CD4-positive, alpha-beta T cell treated with Interleukin-12 subunit alpha and Interleukin-12 subunit beta, for 1 hour (primary cell): ENCODE data around the gene IFIT2.
A peak's percentile ranks its signal among the peaks of the same experiment; 100 is the strongest.
"Not testable (repeated sequence)": the region's sequence is repeated elsewhere in the genome, so short reads cannot be mapped to it uniquely, and the experiment has no call there.

Source experiments
- DNase-seq: peaks from one replicate; pipeline ENCODE4 v3.0.0-alpha.2; 2020

IFIT2 gene

DNA sequence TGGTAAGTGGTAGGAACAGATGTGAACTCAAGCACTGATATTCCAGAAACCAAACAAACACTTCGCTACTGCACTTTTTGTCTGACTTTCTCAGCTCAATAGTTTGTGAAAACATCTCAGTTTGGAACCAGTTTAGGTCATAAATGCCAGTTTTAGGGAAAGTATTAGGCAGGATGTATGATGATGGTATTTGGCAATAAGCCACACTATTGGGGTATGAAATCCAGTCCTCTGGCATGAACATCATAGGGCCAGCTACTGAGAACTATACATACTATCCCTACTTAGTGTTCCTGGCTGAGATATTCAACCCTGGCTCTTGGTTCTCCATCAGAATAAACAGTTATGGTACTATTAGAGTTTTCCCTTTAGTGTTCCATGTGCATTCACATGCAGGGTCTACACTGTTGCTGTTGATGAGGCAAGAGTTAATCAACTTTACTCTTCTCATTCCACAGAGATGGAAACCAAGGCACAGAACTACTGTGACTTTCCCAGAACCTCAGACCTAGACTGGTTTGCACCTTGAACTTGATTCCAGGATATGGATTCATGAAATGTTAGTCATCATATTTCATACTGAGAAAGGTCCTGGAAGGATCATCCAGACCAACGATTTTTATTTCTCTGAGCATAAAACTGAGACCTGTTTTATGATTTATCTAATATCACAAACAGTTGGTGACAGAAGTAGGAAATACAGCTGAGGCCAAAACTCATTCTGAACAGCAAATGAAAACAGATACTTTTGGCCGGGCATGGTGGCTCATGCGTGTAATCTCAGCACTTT lies 20.0 kb upstream of the IFIT2 start:
- no peak for DNase-seq

DNA sequence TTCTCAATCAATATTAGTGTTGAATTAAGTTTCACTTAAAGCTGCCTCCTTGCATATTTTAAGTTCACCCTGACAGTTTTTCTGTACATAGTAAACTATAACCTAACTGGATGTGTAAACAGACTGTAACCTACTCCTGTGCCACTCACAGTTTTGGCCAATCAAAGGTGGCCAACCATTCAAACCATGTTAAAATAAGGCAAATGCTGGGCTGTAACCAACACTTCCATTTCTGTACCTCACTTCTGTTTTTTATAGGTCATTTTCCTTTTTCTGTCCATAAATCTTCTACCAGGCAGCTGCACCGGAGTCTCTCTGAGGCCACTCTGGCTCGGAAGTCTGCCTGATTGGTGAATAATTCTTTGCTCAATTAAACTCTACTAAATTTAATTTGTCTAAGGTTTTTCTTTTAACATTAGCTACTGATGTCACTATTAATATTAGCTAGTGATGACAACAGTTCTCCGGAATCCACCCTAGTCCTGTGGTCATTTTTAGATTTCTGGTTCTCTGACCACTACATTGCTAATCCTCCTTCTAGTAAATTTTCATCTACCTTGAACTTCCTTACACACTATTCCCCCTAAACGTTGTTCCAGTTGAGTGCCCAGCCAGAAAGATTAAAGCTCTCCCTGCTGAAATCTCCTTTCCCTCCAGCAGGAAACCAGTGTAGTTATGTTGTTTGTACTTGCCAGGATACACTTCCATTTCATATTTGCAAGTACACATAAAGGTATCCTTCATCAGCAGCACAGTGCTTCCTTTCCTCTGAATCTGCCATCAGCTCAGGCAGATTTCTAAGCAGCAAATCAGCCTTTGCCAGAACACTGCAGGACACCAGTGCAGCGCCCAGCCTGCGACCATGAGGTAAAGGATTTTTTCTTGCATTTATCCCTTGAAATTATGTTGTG lies 18.6 kb upstream of the IFIT2 start:
- DNase-seq, result no peak

- DNase-seq, result no peak
These were observed 17.8 kb upstream of the IFIT2 start for GRCh38 chr10:89283936-89284475.

DNA sequence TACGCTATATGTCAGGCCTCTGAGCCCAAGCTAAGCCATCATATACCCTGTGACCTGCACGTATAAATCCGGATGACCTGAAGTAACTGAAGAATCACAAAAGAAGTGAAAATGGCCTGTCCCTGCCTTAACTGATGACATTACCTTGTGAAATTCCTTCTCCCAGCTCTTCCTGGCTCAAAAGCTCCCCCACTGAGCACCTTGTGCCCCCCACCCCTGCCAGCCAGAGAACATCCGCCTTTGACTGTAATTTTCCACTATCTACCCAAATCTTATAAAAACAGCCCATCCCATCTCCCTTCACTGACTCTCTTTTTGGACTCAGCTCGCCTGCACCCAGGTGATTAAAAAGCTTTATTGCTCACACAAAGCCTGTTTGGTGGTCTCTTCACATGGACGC lies 17.1 kb upstream of the IFIT2 start:
- not testable (repeated sequence) for DNase-seq

DNA sequence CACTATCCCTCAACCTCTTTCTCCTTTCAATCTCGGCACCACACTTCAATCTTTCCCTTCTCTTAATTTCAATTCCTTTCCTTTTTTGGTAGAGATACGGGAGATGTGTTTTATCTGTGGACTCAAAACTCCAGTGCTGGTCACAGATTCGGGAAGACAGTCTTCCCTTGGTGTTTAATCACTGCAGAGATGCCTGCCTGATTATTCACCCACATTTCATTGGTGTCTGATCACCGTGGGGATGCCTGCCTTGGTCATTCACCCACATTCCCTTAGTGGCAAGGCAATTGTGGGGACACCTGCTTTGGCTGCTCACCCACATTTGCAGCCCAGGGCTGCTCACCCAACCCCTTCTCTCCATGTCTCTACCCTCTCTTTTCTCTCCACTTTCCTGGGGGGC lies 16.5 kb upstream of the IFIT2 start:
- not testable (repeated sequence) for DNase-seq

GRCh38 chr10:89294721-89295239 lies 7.1 kb upstream of the IFIT2 start:
- no peak for DNase-seq

GRCh38 chr10:89295597-89295996 lies 6.2 kb upstream of the IFIT2 start:
- no peak for DNase-seq

- no peak for DNase-seq
These were observed 5.6 kb upstream of the IFIT2 start for GRCh38 chr10:89296220-89296648.

DNA sequence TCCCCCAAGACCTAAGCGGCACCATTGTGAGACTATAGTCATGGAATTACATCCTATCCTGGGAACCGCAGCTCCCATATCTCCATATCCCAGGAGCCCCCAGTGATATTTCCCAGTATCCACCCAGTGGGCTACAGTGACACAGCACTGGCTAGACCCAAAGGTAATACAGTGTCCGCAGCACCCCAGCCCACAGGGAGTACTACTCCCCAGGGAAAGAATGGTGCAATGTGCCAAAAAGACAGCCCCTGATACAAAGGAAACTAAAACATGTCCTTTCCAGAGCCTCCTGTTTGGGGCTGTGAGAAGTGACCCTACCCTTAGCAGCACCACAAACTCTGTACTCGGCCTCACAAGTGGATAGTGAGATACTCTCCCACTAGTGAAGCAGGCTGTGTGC lies 4.5 kb upstream of the IFIT2 start:
- no peak for DNase-seq

GRCh38 chr10:89297791-89298190 lies 4.1 kb upstream of the IFIT2 start:
- DNase-seq, result no peak

GRCh38 chr10:89299031-89299430 lies 2.8 kb upstream of the IFIT2 start:
- no peak for DNase-seq

DNA sequence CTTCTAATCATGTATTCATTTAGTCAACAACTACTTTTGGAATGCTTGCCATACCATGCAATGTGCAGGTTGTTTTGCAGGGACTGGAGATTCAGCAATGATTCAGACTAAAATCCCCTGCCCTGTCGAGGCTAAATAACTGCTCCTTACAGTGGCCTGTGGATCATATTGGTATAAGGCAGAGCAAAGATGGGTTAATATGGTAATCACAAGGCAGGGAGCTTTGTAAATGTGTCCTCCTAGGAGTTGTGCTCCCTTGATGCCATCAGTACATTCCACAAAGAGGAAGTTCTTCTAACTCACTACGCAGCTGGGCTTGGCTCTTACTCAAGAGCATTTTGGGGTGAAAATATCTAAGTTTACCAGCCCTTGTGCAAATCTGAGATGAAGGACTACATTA lies 614 bp upstream of the IFIT2 start:
- DNase-seq, result peak; percentile 35

DNA sequence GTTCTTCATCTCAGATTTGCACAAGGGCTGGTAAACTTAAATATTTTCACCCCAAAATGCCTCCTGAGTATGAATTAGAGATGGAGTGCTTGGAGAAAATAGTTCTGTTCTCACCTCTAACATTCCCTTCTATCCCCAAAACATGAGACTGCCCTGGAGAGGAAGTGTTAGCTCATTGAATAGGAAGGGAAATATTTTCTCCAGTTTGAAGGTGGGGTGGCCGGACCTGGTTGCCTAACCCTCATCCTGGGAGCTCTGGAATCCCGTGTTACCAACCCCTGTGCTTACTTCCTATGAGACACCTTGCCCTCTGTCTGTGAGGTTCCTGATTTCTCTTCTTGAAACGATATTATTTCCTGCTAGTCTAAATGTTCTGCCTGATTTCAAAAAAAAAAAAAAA lies 779 bp downstream of the IFIT2 start:
- DNase-seq, result no peak

- no peak for DNase-seq
These were observed 1.3 kb downstream of the IFIT2 start for GRCh38 chr10:89303161-89303560.

DNA sequence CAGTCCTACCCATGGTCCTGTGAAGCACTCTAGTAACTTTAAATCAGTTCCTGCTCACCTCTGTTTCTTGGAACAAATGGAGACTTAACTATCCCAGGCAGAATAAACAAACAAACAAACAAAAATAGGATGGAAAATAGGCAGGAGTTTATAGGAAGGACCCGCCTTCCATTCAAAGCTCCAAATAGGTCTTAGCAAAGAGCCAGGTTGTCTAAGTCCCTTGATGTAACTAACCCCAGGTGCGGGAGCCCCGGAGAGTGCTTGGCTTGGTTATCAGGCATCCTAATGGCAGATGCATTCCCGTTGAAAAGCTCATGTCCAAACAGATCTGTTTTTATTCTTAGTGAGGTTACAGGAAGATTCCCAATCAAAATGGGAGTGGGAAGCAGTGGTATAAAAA lies 2.2 kb downstream of the IFIT2 start:
- DNase-seq, result no peak

- DNase-seq, result no peak
These were observed 2.6 kb downstream of the IFIT2 start for GRCh38 chr10:89304446-89304845.

- no peak for DNase-seq
These were observed 3.1 kb downstream of the IFIT2 start for GRCh38 chr10:89304925-89305324.

GRCh38 chr10:89305766-89306433 lies 4.1 kb downstream of the IFIT2 start:
- DNase-seq, result no peak

DNA sequence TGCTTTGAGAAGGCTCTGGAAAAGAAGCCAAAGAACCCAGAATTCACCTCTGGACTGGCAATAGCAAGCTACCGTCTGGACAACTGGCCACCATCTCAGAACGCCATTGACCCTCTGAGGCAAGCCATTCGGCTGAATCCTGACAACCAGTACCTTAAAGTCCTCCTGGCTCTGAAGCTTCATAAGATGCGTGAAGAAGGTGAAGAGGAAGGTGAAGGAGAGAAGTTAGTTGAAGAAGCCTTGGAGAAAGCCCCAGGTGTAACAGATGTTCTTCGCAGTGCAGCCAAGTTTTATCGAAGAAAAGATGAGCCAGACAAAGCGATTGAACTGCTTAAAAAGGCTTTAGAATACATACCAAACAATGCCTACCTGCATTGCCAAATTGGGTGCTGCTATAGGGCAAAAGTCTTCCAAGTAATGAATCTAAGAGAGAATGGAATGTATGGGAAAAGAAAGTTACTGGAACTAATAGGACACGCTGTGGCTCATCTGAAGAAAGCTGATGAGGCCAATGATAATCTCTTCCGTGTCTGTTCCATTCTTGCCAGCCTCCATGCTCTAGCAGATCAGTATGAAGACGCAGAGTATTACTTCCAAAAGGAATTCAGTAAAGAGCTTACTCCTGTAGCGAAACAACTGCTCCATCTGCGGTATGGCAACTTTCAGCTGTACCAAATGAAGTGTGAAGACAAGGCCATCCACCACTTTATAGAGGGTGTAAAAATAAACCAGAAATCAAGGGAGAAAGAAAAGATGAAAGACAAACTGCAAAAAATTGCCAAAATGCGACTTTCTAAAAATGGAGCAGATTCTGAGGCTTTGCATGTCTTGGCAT lies 4.8 kb downstream of the IFIT2 start:
- DNase-seq, result no peak

DNA sequence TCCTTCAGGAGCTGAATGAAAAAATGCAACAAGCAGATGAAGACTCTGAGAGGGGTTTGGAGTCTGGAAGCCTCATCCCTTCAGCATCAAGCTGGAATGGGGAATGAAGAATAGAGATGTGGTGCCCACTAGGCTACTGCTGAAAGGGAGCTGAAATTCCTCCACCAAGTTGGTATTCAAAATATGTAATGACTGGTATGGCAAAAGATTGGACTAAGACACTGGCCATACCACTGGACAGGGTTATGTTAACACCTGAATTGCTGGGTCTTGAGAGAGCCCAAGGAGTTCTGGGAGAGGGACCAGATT lies 5.4 kb downstream of the IFIT2 start:
- DNase-seq, result no peak

- DNase-seq, result no peak
These were observed 6.4 kb downstream of the IFIT2 start for GRCh38 chr10:89308266-89308665.

GRCh38 chr10:89308736-89309135 lies 6.9 kb downstream of the IFIT2 start:
- no peak for DNase-seq
